PC-9 (cell line): ENCODE measurements around the gene FNDC1.

Experiments
- EZH2 ChIP-seq: fragments of 200-600 bp; sonication (generic); IDR thresholded peaks from 2 replicates; pipeline ENCODE4 v1.8.0; 2017; ENCODE audit warnings: antibody characterized with exemption, low read depth
- TF ChIP-seq, protein P1 (sequence below): fragments of 200-600 bp; sonication (generic); conservative IDR thresholded peaks from 2 replicates; pipeline ENCODE4 v1.6.1; 2017; ENCODE audit warnings: mixed run types, antibody characterized with exemption, mild to moderate bottlenecking, moderate library complexity

DNA sequence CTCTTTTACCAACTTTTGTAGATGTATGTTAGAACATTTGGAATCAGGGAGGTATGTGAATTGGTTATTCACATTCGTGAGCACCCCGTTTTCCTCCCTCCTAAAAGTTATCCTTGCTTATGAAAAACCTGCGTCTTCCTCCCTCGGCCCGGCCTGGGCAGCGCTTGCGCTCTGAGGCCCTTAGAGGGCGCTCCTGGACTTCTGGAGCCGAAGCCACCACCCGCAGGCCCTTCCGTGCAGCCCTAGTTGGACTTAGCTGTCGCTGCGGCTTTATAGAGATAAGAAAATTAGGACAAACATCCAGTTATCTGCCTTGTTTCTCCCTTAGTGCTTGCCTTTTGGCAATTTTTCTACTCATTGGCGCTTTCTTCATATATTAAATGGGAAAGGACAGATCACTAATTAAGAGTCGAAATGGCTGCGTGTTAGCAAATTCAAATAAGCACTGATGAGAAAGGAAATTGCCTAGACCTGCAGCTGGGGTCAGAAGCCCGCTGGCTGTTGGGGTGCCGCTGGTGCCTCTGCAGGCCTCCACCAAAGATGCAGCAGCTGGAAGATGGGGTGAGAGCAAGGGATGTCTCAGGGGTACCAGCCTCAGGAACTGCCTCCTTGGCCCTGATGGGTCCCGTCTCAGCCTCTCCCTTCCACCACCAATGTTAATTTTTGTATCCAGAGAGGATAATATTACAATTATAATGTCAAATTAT is 5.2 kb downstream of the FNDC1 start:
- TF ChIP-seq, protein P1, sequence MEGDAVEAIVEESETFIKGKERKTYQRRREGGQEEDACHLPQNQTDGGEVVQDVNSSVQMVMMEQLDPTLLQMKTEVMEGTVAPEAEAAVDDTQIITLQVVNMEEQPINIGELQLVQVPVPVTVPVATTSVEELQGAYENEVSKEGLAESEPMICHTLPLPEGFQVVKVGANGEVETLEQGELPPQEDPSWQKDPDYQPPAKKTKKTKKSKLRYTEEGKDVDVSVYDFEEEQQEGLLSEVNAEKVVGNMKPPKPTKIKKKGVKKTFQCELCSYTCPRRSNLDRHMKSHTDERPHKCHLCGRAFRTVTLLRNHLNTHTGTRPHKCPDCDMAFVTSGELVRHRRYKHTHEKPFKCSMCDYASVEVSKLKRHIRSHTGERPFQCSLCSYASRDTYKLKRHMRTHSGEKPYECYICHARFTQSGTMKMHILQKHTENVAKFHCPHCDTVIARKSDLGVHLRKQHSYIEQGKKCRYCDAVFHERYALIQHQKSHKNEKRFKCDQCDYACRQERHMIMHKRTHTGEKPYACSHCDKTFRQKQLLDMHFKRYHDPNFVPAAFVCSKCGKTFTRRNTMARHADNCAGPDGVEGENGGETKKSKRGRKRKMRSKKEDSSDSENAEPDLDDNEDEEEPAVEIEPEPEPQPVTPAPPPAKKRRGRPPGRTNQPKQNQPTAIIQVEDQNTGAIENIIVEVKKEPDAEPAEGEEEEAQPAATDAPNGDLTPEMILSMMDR = peak; percentile 85
- no peak for TF ChIP-seq EZH2
